ENCODE measurements around the gene ARL2BP. TPM values are rescaled to one million over a fixed set of nuclear protein-coding genes. Genes with fewer than 3 reads are reported as not detected.

ARL2BP gene
- total and polyA plus RNA-seq, 7 experiments from 2014 or later, result 32.6 to 166 (median 56.9) TPM

DNA sequence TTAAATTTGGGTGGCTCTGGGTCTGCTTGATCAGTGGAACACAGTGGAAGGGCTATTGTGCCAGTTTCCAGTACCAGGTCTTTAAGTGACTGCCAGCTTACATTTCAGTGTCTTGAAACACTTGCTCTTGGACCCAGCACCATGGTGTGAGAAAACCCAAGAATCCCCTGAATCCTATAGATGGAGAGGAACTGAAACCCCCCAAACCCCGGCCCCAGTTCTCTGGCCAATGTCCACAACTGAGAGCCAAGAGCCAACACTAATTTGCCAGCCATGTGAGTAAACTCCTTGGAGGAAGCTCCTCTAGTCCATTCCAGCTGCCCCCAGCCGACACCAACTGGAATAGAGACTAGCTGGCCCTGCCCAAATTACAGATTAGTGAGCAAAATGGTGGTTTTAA, 2.4 kb upstream of the ARL2BP start:
- Histone ChIP-seq H3K27ac (ENCODE audit: low read depth, low read length) (no peak overlapping the region), H3K4me3 (ENCODE audit: low read length) (no peak overlapping the region), H3K27me3 (ENCODE audit: control insufficient read depth in 2 of 2, insufficient read depth in 2 of 2, low read length in 2 of 2) (no peaks in the 10 kb centered on the region), H3K9me3 (ENCODE audit: control insufficient read depth in 2 of 3, low read length in 3 of 3) (no peaks in the 10 kb centered on the region), H3K36me3 (ENCODE audit: control insufficient read depth in 2 of 3, insufficient read depth in 3 of 3, low read length in 3 of 3) (peaks cover 0 to 14% (median 0%) of the 10 kb centered on the region in 3 experiments), H3K4me1 (ENCODE audit: control insufficient read depth in 2 of 2, insufficient read depth in 2 of 2, low read length in 2 of 2) (peaks cover 5 to 6% of the 10 kb centered on the region in 2 donors)
- H3K4me1 Mint-ChIP-seq, result peaks cover 14 to 25% (median 17%) of the 10 kb centered on the region in 7 donors
- peak overlapping the region in 1 of 10 donors; percentile 16 for H3K4me3 Mint-ChIP-seq
- peak overlapping the region in 3 of 9 donors; percentile 12 to 43 (median 28) for H3K27ac Mint-ChIP-seq
- ChIA-PET CTCF (interaction anchor here (1.2 kb wide), 1 partner anchor 57 kb away, joined by 3 read pairs; no protein-coding TSS in a partner anchor), POLR2A (interaction anchor here (0.7 to 0.9 kb wide), 5 partner anchors 13 to 609 kb away, joined by 3 to 4 read pairs (median 3); no protein-coding TSS in a partner anchor)
- DNase-seq (no peak), ATAC-seq (no peak)
- peaks cover 0 to 19% (median 0%) of the 10 kb centered on the region in 5 donors for H3K36me3 Mint-ChIP-seq
- H3K27me3 Mint-ChIP-seq, result no peaks in the 10 kb centered on the region
- intact Hi-C loops (cut with micrococcal nuclease), result loop anchor here in 1 of 2 donors (10.0 kb wide), 1 partner anchor 148 kb away; the partner anchor contains the start of gene CPNE2
- H3K9me3 Mint-ChIP-seq, result no peaks in the 10 kb centered on the region

- Histone ChIP-seq H3K27me3 (ENCODE audit: control insufficient read depth in 2 of 2, insufficient read depth in 2 of 2, low read length in 2 of 2) (no peaks in the 10 kb centered on the region), H3K4me1 (ENCODE audit: control insufficient read depth in 2 of 2, insufficient read depth in 2 of 2, low read length in 2 of 2) (peaks cover 5 to 6% of the 10 kb centered on the region in 2 donors), H3K4me3 (ENCODE audit: low read length) (peak overlapping the region; percentile 44), H3K36me3 (ENCODE audit: control insufficient read depth in 2 of 3, insufficient read depth in 3 of 3, low read length in 3 of 3) (peaks cover 0 to 20% (median 5%) of the 10 kb centered on the region in 3 experiments), H3K9me3 (ENCODE audit: control insufficient read depth in 2 of 3, low read length in 3 of 3) (no peaks in the 10 kb centered on the region), H3K27ac (ENCODE audit: low read depth, low read length) (peak overlapping the region; percentile 84)
- Mint-ChIP-seq H3K27me3 (no peaks in the 10 kb centered on the region), H3K9me3 (no peaks in the 10 kb centered on the region), H3K4me3 (peak overlapping the region; percentile 81 to 97 (median 89)), H3K27ac (peak overlapping the region; percentile 88 to 97 (median 93)), H3K4me1 (peaks cover 14 to 25% (median 17%) of the 10 kb centered on the region in 7 donors), H3K36me3 (peaks cover 0 to 12% (median 11%) of the 10 kb centered on the region in 5 donors)
- ATAC-seq (no peak), DNase-seq (no peak)
- intact Hi-C loops (cut with micrococcal nuclease), result loop anchor here (1.0 to 10.0 kb wide), 6 partner anchors 40 to 884 kb away; partner anchors contain the start of genes CFAP20 (in 1 of the 2), CPNE2 (in 1 of the 2), PLLP (in 1 of the 2) and PSME3IP1 (in 1 of the 2)
- CTCF ChIA-PET, result interaction anchor here (0.9 to 2.5 kb wide), 4 partner anchors 15 to 275 kb away, joined by 3 to 13 read pairs (median 4); no protein-coding TSS in a partner anchor
- POLR2A ChIA-PET, result interaction anchor here (0.7 to 5.0 kb wide), 8 partner anchors 10 to 203 kb away, joined by 3 to 35 read pairs (median 6); partner anchors contain the start of genes CIAPIN1, COQ9, PLLP and PSME3IP1
Measured at GRCh38 chr16:57244463-57244766, 644 bp upstream of the ARL2BP start.

DNA sequence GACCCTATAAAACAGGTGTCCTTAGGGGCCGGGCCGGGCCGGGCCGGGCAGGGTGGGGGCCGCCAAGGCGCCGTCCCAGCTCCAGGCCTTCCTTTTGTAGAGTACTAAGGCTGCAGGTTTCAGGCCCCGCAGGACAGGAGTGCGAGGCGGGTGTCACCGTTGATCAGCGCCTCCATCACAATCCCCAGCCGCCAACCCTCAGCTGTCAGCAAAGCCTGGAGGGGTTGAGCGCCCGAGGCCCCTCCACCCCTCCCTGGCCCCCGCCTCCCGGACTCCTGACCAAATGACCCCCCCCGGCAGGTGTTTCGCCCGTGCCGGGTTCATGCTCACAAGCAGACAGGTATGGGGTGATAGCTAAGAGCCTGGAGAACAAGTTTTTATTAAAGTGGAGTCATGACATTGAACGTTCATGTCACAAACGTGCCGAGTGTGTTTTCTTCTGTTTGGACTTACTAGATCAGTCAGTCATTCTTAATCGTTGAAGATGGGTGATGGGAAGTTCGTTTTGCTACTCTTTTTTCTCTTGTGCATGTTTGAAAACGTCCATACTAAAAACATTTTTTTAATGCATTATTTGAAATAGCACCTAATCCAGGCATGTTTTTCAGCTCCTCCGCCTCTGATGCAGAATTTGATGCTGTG, 534 bp downstream of the ARL2BP start:
- peaks cover 14 to 24% (median 17%) of the 10 kb centered on the region in 7 donors for H3K4me1 Mint-ChIP-seq
- H3K27ac Mint-ChIP-seq, result peak overlapping the region; percentile 12 to 89 (median 69)
- intact Hi-C loops (cut with micrococcal nuclease), result loop anchor here (1.0 to 10.0 kb wide), 10 partner anchors 22 to 883 kb away; partner anchors contain the start of genes CFAP20 (in 1 of the 2), CIAPIN1 (in 1 of the 2), COQ9 (in 1 of the 2) and CPNE2 (in 1 of the 2)
- ATAC-seq (peak; percentile 2), DNase-seq (peak in 3 of 9 donors; percentile 7 to 32 (median 28))
- no peaks in the 10 kb centered on the region for H3K9me3 Mint-ChIP-seq
- Histone ChIP-seq H3K4me1 (ENCODE audit: control insufficient read depth in 2 of 2, insufficient read depth in 2 of 2, low read length in 2 of 2) (peaks cover 5 to 6% of the 10 kb centered on the region in 2 donors), H3K27ac (ENCODE audit: low read depth, low read length) (peak overlapping the region; percentile 84), H3K9me3 (ENCODE audit: control insufficient read depth in 2 of 3, low read length in 3 of 3) (no peaks in the 10 kb centered on the region), H3K27me3 (ENCODE audit: control insufficient read depth in 2 of 2, insufficient read depth in 2 of 2, low read length in 2 of 2) (no peaks in the 10 kb centered on the region), H3K4me3 (ENCODE audit: low read length) (peak overlapping the region; percentile 44), H3K36me3 (ENCODE audit: control insufficient read depth in 2 of 3, insufficient read depth in 3 of 3, low read length in 3 of 3) (peaks cover 0 to 32% (median 15%) of the 10 kb centered on the region in 3 experiments)
- POLR2A ChIA-PET, result interaction anchor here (0.8 to 5.0 kb wide), 13 partner anchors 9 to 202 kb away, joined by 3 to 35 read pairs (median 4); partner anchors contain the start of genes CIAPIN1, COQ9, PLLP and PSME3IP1
- H3K4me3 Mint-ChIP-seq, result peak overlapping the region; percentile 81 to 97 (median 89)
- H3K27me3 Mint-ChIP-seq, result no peaks in the 10 kb centered on the region
- peaks cover 0 to 20% (median 11%) of the 10 kb centered on the region in 5 donors for H3K36me3 Mint-ChIP-seq
- CTCF ChIA-PET, result interaction anchor here (1.1 to 2.5 kb wide), 3 partner anchors 14 to 171 kb away, joined by 3 to 13 read pairs (median 3); no protein-coding TSS in a partner anchor

DNA sequence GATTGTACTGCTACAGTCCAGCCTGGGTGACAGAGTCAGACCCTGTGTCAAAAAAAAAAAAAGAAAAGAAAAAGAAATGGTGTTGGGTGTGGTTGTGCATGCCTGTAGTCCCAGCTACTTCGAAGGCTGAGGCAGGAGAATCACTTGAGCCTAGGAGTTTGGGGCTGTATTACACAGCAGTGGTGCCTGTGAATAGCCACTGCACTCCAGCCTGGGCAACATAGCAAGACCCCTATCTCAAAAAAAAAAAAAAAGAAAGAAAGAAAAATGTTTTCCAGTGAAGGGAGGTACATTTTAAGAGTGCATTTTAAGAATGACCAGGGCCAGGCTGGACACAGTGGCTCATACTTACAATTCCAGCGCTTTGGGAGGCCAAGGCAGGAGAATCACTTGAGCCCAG, 6.3 kb downstream of the ARL2BP start:
- Histone ChIP-seq H3K36me3 (ENCODE audit: control insufficient read depth in 2 of 3, insufficient read depth in 3 of 3, low read length in 3 of 3) (peaks cover 16 to 78% (median 23%) of the 10 kb centered on the region in 3 experiments), H3K4me3 (ENCODE audit: low read length) (no peak overlapping the region), H3K27ac (ENCODE audit: low read depth, low read length) (no peak overlapping the region), H3K27me3 (ENCODE audit: control insufficient read depth in 2 of 2, insufficient read depth in 2 of 2, low read length in 2 of 2) (no peaks in the 10 kb centered on the region), H3K4me1 (ENCODE audit: control insufficient read depth in 2 of 2, insufficient read depth in 2 of 2, low read length in 2 of 2) (no peaks in the 10 kb centered on the region), H3K9me3 (ENCODE audit: control insufficient read depth in 2 of 3, low read length in 3 of 3) (no peaks in the 10 kb centered on the region)
- Mint-ChIP-seq H3K36me3 (peaks cover 7 to 48% (median 30%) of the 10 kb centered on the region in 5 donors), H3K4me3 (no peak overlapping the region), H3K27ac (no peak overlapping the region), H3K4me1 (peaks cover 0 to 11% (median 0%) of the 10 kb centered on the region in 7 donors), H3K9me3 (peaks cover 0 to 3% (median 0%) of the 10 kb centered on the region in 11 donors), H3K27me3 (no peaks in the 10 kb centered on the region)
- DNase-seq, result no peak
- CTCF ChIA-PET, result no interaction called here
- ATAC-seq, result no peak
- POLR2A ChIA-PET, result interaction anchor here (1.3 kb wide), 1 partner anchor 12 kb away, joined by 5 read pairs; no protein-coding TSS in a partner anchor
- intact Hi-C loops (cut with micrococcal nuclease), result no loop called here

- intact Hi-C loops (cut with micrococcal nuclease), result no loop called here
- H3K9me3 Mint-ChIP-seq, result peaks cover 0 to 3% (median 0%) of the 10 kb centered on the region in 11 donors
- Histone ChIP-seq H3K9me3 (ENCODE audit: control insufficient read depth in 2 of 3, low read length in 3 of 3) (no peaks in the 10 kb centered on the region), H3K4me3 (ENCODE audit: low read length) (no peak overlapping the region), H3K27ac (ENCODE audit: low read depth, low read length) (no peak overlapping the region), H3K36me3 (ENCODE audit: control insufficient read depth in 2 of 3, insufficient read depth in 3 of 3, low read length in 3 of 3) (peaks cover 16 to 81% (median 23%) of the 10 kb centered on the region in 3 experiments), H3K4me1 (ENCODE audit: control insufficient read depth in 2 of 2, insufficient read depth in 2 of 2, low read length in 2 of 2) (no peaks in the 10 kb centered on the region), H3K27me3 (ENCODE audit: control insufficient read depth in 2 of 2, insufficient read depth in 2 of 2, low read length in 2 of 2) (no peaks in the 10 kb centered on the region)
- no peak overlapping the region for H3K4me3 Mint-ChIP-seq
- H3K27ac Mint-ChIP-seq, result peak overlapping the region in 6 of 9 donors; percentile 7 to 63 (median 26)
- CTCF ChIA-PET, result no interaction called here
- H3K36me3 Mint-ChIP-seq, result peaks cover 7 to 48% (median 30%) of the 10 kb centered on the region in 5 donors
- POLR2A ChIA-PET, result interaction anchor here (1.3 kb wide), 1 partner anchor 26 kb away, joined by 7 read pairs; no protein-coding TSS in a partner anchor
- H3K27me3 Mint-ChIP-seq, result no peaks in the 10 kb centered on the region
- ATAC-seq, result no peak
- DNase-seq, result no peak
- H3K4me1 Mint-ChIP-seq, result peaks cover 0 to 14% (median 0%) of the 10 kb centered on the region in 7 donors
Measured at GRCh38 chr16:57252148-57252721, 7.2 kb downstream of the ARL2BP start.

GRCh38 chr16:57253466-57253865, 8.4 kb downstream of the ARL2BP start:
- intact Hi-C loops (cut with micrococcal nuclease), result no loop called here
- H3K4me3 Mint-ChIP-seq, result no peak overlapping the region
- peaks cover 16 to 73% (median 23%) of the 10 kb centered on the region in 3 experiments for H3K36me3 ChIP-seq (ENCODE audit: control insufficient read depth in 2 of 3, insufficient read depth in 3 of 3, low read length in 3 of 3)

More at GRCh38 chr16:57253466-57253865, 8.4 kb downstream of the ARL2BP start:
- DNase-seq (peak in 1 of 9 donors; percentile 6), ATAC-seq (no peak)
- H3K36me3 Mint-ChIP-seq, result peaks cover 7 to 44% (median 30%) of the 10 kb centered on the region in 5 donors
- no peak overlapping the region for H3K27ac Mint-ChIP-seq
- peaks cover 0 to 15% (median 0%) of the 10 kb centered on the region in 7 donors for H3K4me1 Mint-ChIP-seq
- H3K9me3 Mint-ChIP-seq, result peaks cover 0 to 3% (median 0%) of the 10 kb centered on the region in 11 donors
- Histone ChIP-seq H3K4me1 (ENCODE audit: control insufficient read depth in 2 of 2, insufficient read depth in 2 of 2, low read length in 2 of 2) (no peaks in the 10 kb centered on the region), H3K27me3 (ENCODE audit: control insufficient read depth in 2 of 2, insufficient read depth in 2 of 2, low read length in 2 of 2) (no peaks in the 10 kb centered on the region), H3K27ac (ENCODE audit: low read depth, low read length) (no peak overlapping the region), H3K4me3 (ENCODE audit: low read length) (no peak overlapping the region), H3K9me3 (ENCODE audit: control insufficient read depth in 2 of 3, low read length in 3 of 3) (no peaks in the 10 kb centered on the region)
- CTCF ChIA-PET, result no interaction called here
- POLR2A ChIA-PET, result interaction anchor here (0.7 kb wide), 1 partner anchor 27 kb away, joined by 5 read pairs; no protein-coding TSS in a partner anchor
- no peaks in the 10 kb centered on the region for H3K27me3 Mint-ChIP-seq
